Neutrophil (primary cell): Measurements from ENCODE around the gene ATP6V1C2.

Source experiments
- H3K27ac ChIP-seq: fragments of 200-600 bp; sonication (generic); 2 replicates; pipeline ENCODE4 v1.5.1; 2016; ENCODE audit warnings: mild to moderate bottlenecking, moderate library complexity
- H3K27me3 ChIP-seq: fragments of 200-600 bp; sonication (generic); 2 replicates; pipeline ENCODE4 v1.6.0; 2016; ENCODE audit warnings: mild to moderate bottlenecking
- H3K36me3 ChIP-seq: fragments of 200-600 bp; sonication (generic); 2 replicates; pipeline ENCODE4 v1.5.1; 2017
- H3K4me1 ChIP-seq, 2 experiments: fragments of 200-600 bp in 1 of 2; sonication (generic) in 1 of 2; 1 replicate in 1 of 2; 2 replicates in 1 of 2; pipeline versions ENCODE4 v1.5.1 to v1.6.1; 2013 to 2016; ENCODE audit warnings: low read depth in 1 of 2, low read length in 1 of 2, mild to moderate bottlenecking in 1 of 2, moderate library complexity in 1 of 2; ENCODE audit not compliant: control insufficient read depth in 1 of 2, insufficient read depth in 1 of 2
- H3K4me3 ChIP-seq, 2 experiments: fragments of 200-600 bp in 1 of 2; sonication (generic) in 1 of 2; 1 replicate in 1 of 2; 2 replicates in 1 of 2; pipeline ENCODE4 v1.5.1; 2013 to 2016; ENCODE audit warnings: low read depth in 1 of 2, low read length in 1 of 2, mild to moderate bottlenecking in 1 of 2, moderate library complexity in 1 of 2
- H3K9me3 ChIP-seq: fragments of 200-600 bp; sonication (generic); 2 replicates; pipeline ENCODE4 v1.5.1; 2016
- TF ChIP-seq, protein P1 (sequence below): fragments of 200-600 bp; sonication (generic); IDR thresholded peaks from 2 replicates; pipeline ENCODE4 v1.5.1; 2016; ENCODE audit warnings: antibody characterized with exemption

The ATP6V1C2 gene

DNA sequence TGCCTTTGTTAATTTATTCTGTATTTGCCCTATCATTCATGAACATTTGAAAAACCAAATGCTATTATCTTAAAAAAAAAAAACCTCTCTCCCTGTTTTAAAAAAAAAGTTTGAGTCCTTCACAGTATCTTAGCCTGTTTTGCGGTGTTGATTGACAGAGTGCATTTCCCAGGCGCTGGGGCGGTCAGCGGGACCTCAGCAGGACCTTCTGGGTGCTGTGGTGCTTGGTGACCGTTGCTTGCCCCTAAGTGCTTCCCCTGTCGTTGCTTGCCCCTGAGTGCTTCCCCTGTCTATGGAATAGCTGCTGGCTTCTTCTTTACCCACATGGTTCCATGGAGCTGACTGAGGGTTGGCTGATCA is 12.1 kb downstream of the ATP6V1C2 start:
- Histone ChIP-seq H3K9me3 (no peaks in the 10 kb centered on the region), H3K36me3 (no peaks in the 10 kb centered on the region), H3K4me1 (no peaks in the 10 kb centered on the region), H3K4me3 (no peak overlapping the region), H3K27ac (no peak overlapping the region), H3K27me3 (peaks cover 18% of the 10 kb centered on the region)
- TF ChIP-seq, protein P1, sequence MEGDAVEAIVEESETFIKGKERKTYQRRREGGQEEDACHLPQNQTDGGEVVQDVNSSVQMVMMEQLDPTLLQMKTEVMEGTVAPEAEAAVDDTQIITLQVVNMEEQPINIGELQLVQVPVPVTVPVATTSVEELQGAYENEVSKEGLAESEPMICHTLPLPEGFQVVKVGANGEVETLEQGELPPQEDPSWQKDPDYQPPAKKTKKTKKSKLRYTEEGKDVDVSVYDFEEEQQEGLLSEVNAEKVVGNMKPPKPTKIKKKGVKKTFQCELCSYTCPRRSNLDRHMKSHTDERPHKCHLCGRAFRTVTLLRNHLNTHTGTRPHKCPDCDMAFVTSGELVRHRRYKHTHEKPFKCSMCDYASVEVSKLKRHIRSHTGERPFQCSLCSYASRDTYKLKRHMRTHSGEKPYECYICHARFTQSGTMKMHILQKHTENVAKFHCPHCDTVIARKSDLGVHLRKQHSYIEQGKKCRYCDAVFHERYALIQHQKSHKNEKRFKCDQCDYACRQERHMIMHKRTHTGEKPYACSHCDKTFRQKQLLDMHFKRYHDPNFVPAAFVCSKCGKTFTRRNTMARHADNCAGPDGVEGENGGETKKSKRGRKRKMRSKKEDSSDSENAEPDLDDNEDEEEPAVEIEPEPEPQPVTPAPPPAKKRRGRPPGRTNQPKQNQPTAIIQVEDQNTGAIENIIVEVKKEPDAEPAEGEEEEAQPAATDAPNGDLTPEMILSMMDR, result no peak

DNA sequence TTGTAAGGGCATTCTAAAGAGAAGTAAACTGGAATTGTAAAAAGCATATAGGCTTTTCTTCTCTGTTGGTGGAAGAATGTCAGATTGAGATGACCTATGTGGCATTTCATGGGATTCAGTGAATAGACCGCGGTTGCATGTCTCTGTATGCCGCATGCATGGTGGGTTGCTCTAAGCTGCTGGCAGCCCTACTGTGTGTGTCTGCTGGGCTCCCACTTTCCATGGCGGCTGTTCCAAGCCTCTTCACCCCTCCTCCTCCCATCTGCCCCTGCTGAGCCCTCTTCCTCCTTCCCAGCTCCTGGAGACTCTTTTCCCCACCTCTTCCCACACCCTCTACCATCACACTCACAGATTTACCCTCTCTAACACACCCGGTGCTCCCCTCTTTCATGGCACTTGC is 12.6 kb downstream of the ATP6V1C2 start:
- TF ChIP-seq, protein P1, result no peak
- Histone ChIP-seq H3K27me3 (peaks cover 18% of the 10 kb centered on the region), H3K4me3 (no peak overlapping the region), H3K4me1 (no peaks in the 10 kb centered on the region), H3K9me3 (no peaks in the 10 kb centered on the region), H3K36me3 (no peaks in the 10 kb centered on the region), H3K27ac (no peak overlapping the region)

DNA sequence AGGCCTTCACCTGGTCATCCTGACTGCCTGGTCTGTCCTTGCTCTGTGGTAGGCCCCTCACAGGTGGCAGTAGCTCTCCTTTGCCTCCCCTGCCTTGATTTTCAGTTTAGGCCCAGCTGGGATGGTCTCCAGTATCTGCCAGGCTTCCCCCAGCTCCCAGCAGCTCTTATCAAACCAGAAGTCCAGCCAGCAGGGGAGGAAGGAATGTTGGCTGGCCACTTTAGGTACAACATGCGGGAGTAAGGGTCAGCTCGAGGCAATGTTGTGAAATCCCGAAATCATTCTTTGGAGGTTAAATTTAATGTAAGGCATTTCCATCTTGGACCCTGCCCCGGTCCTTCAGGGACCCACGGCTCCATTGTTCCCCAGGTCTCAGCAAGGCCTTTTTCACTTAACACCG is 16.8 kb downstream of the ATP6V1C2 start:
- TF ChIP-seq, protein P1, result no peak
- peaks cover 14% of the 10 kb centered on the region for H3K27me3 ChIP-seq
- no peaks in the 10 kb centered on the region for H3K4me1 ChIP-seq
- no peak overlapping the region for H3K27ac ChIP-seq
- H3K36me3 ChIP-seq, result no peaks in the 10 kb centered on the region
- no peaks in the 10 kb centered on the region for H3K9me3 ChIP-seq
- H3K4me3 ChIP-seq, result no peak overlapping the region

DNA sequence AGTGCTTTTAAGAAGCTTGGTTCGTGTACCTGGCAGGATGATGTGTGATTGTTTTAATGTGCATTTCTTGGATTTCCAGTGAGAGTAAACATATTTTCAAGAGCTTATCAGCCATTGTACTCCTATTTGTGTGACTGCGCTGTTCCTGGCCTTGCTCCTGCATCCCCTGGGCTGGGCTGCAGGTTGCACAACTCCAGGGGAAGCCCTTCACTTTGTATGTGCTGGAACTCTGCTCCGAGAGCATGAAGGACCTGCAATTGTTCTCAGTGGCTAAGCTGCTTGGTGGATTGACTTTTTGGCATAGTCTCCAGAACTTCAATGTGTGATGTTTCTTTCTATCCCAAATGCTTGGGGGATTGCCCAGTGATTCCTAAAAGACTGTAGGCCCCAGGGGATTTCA is 18.8 kb downstream of the ATP6V1C2 start:
- H3K9me3 ChIP-seq, result no peaks in the 10 kb centered on the region
- H3K36me3 ChIP-seq, result no peaks in the 10 kb centered on the region
- H3K4me3 ChIP-seq, result no peak overlapping the region
- H3K4me1 ChIP-seq, result no peaks in the 10 kb centered on the region
- TF ChIP-seq, protein P1, result no peak
- H3K27me3 ChIP-seq, result no peaks in the 10 kb centered on the region
- no peak overlapping the region for H3K27ac ChIP-seq

DNA sequence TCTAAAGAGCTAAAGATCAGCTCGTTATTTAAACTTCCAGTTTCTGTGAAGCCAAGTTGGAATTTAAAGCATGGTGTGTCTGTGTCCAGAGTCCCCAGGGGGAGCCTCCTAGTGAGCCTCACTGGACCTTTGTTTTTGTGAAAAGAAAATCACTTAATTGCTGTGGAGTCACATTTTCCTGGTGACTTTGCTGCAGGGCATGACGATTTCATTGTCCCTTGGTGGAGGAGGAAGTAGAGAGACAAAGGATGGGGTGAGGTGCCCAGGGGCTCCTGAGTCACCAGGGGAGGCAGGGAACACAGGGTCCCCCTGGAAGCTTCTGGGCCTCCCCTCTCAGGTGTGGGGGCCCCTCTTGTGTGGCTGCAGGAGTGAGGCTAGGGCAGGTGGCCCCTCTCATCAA is 19.7 kb downstream of the ATP6V1C2 start:
- no peaks in the 10 kb centered on the region for H3K4me1 ChIP-seq
- H3K4me3 ChIP-seq, result no peak overlapping the region
- H3K9me3 ChIP-seq, result no peaks in the 10 kb centered on the region
- TF ChIP-seq, protein P1, result no peak
- no peaks in the 10 kb centered on the region for H3K36me3 ChIP-seq
- H3K27me3 ChIP-seq, result no peaks in the 10 kb centered on the region
- no peak overlapping the region for H3K27ac ChIP-seq

DNA sequence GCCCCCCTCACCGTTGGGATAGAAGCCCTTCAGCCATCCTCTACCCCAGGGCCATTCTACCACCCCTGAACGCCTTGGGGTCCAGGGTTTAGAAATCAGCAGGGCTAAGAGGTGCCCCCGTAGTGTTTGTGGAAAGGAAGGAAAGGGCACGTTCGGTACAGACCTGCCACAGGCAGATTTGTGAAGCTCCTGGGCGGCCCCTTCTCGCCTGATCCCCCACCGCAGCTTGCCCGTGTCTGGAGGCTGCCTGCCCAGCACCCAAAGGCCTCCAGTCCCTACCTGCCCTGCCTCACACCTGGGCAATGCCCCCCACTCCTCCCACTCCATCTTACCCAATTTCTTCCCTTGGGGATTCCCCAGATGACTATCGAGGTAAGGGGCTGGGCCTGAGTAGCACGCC is 21.2 kb downstream of the ATP6V1C2 start:
- TF ChIP-seq, protein P1, result no peak
- H3K27ac ChIP-seq, result no peak overlapping the region

More for the DNA sequence above, 21.2 kb downstream of the ATP6V1C2 start:
- Histone ChIP-seq H3K36me3 (no peaks in the 10 kb centered on the region), H3K4me3 (no peak overlapping the region), H3K9me3 (no peaks in the 10 kb centered on the region), H3K27me3 (no peaks in the 10 kb centered on the region), H3K4me1 (no peaks in the 10 kb centered on the region)
